K562 (cell line): ENCODE results near the gene CBX3. TPM values are rescaled to one million over a fixed set of nuclear protein-coding genes. Genes with fewer than 3 reads are reported as not detected.

Source experiments
- ARID1B ChIP-seq: fragments of 450-650 bp; IDR thresholded peaks from 2 replicates; pipeline ENCODE4 v1.6.1; 2016; ENCODE audit warnings: antibody characterized with exemption, mild to moderate bottlenecking, inconsistent platforms
- CREM ChIP-seq: IDR thresholded peaks from 2 replicates; pipeline ENCODE4 v1.6.1; 2014; ENCODE audit warnings: antibody characterized with exemption, low read depth
- HDAC2 ChIP-seq: fragments of 450-650 bp; IDR thresholded peaks from 2 replicates; pipeline ENCODE4 v1.6.1; 2016; ENCODE audit warnings: mild to moderate bottlenecking
- HOXB6 ChIP-seq: fragments of 250-450 bp; sonication (Bioruptor Pico); IDR thresholded peaks from 2 replicates; pipeline ENCODE4 v1.5.1; 2022; ENCODE audit warnings: mild to moderate bottlenecking, borderline replicate concordance
- IRF2 ChIP-seq: sonication (generic); formaldehyde crosslinking; IDR thresholded peaks from 2 replicates; pipeline ENCODE4 v1.8.1; 2022; ENCODE audit warnings: mild to moderate bottlenecking, missing genetic modification reagents
- KLF16 ChIP-seq: IDR thresholded peaks from 2 replicates; pipeline ENCODE4 v1.6.1; 2016; ENCODE audit warnings: antibody characterized with exemption
- SIRT6 ChIP-seq: IDR thresholded peaks from one replicate; pipeline ENCODE4 v1.6.1; 2012; ENCODE audit warnings: low read depth, mild to moderate bottlenecking, control low read depth, inconsistent platforms, low read length, moderate library complexity
- SREBF1 ChIP-seq: fragments of 150-350 bp; IDR thresholded peaks from 2 replicates; pipeline ENCODE4 v1.6.1; 2014; ENCODE audit warnings: antibody characterized with exemption, low read depth, low read length, borderline replicate concordance
- STAG1 ChIP-seq: sonication (generic); formaldehyde crosslinking; IDR thresholded peaks from 2 replicates; pipeline ENCODE4 v1.5.0; 2020; ENCODE audit warnings: missing genetic modification reagents, borderline replicate concordance
- TRIM24 ChIP-seq, 2 experiments: fragments of 450-650 bp; IDR thresholded peaks; 2 replicates each; pipeline ENCODE4 v1.6.1; 2016
- ZNF766 ChIP-seq: fragments of 200-800 bp; sonication (Bioruptor generic); conservative IDR thresholded peaks from 2 replicates; pipeline ENCODE4 v1.6.1; 2016; ENCODE audit warnings: missing genetic modification characterization, missing compliant biosample characterization
- polyA plus RNA-seq, 8 experiments: library from polyadenylated mRNA; depleted of rRNA in 4 of 8; stranded (reverse) in 5 of 8; unstranded in 3 of 8; fragments of >200 nt; fragmentation: Nextera tagmentation in 2 of 8; fragmentation: Illumina TruSeq in 1 of 8; extraction: Ambion mirVana in 2 of 8; extraction: Trizol in 1 of 8; gene quantifications; 2 replicates each; pipeline versions ENCODE4 v1.2.1 to v1.2.3, GENCODE V29; 2011 to 2014; ENCODE audit warnings: inconsistent platforms in 1 of 8, missing spikeins in 1 of 8
- total RNA-seq, 7 experiments: library from RNA; depleted of rRNA in 6 of 7; stranded (reverse); fragments of >200 nt in 6 of 7; fragmentation: Illumina TruSeq in 2 of 7; extraction: Trizol in 2 of 7; gene quantifications; 2 replicates each; pipeline versions ENCODE4 v1.2.1 to v1.2.3, GENCODE V29; 2011 to 2021; ENCODE audit warnings: low replicate concordance in 1 of 7
- TF ChIP-seq, protein P1 (sequence below): fragments of 450-650 bp; IDR thresholded peaks from 2 replicates; pipeline ENCODE4 v1.6.1; 2017; ENCODE audit warnings: antibody characterized with exemption, mild to moderate bottlenecking
- TF ChIP-seq, protein P2 (sequence below): sonication (generic); formaldehyde crosslinking; IDR thresholded peaks from 2 replicates; pipeline ENCODE4 v1.5.0; 2020; ENCODE audit warnings: missing genetic modification reagents
- TF ChIP-seq, protein P3 (sequence below): fragments of 450-650 bp; formaldehyde crosslinking; IDR thresholded peaks from 2 replicates; pipeline ENCODE4 v1.4.0; 2022; ENCODE audit warnings: missing genetic modification characterization
- TF ChIP-seq, protein P4 (sequence below): fragments of 250-450 bp; sonication (Bioruptor Pico); IDR thresholded peaks from 2 replicates; pipeline ENCODE4 v1.5.0; 2021; ENCODE audit warnings: mild to moderate bottlenecking, moderate library complexity
- TF ChIP-seq, protein P5 (sequence below): fragments of 250-450 bp; sonication (Bioruptor Pico); IDR thresholded peaks from 2 replicates; pipeline ENCODE4 v1.8.0; 2022; ENCODE audit warnings: inconsistent platforms

CBX3 gene
- total and polyA plus RNA-seq, 9 of the 15 experiments (the other 6 are each of a cell fraction or from before 2014, with no cell fraction given) = 198 to 413 (median 328) TPM

DNA sequence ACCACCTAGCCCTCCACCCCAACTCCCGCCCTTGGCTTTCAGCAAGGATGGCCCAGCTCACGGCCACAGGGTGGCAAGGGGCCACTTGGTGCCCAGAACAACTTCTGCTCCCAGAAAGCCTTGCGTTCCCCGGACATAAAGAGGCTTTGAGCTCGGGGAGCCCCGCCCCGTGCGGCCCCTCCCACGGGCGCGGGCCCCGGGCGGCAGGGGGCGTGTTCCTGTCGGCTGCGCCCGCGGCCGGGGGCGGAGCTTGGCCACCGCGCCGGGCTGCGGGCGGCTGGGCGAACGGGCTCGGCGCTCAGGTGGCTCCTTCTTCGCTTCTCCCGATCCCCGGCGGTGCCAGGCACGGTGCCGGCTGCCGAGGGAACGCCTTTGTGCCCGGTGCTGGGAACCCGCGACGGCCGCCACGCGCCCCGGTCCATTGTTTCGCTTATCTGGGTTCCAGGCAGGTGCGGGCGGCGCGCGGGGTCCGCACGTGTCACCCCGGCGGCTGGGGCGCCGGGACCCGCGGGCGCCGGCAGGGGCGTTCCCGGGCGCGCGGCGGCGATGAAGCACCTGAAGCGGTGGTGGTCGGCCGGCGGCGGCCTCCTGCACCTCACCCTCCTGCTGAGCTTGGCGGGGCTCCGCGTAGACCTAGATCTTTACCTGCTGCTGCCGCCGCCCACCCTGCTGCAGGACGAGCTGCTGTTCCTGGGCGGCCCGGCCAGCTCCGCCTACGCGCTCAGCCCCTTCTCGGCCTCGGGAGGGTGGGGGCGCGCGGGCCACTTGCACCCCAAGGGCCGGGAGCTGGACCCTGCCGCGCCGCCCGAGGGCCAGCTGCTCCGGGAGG lies 49.4 kb upstream of the CBX3 start, which contains the start of gene NFE2L3 (continued):
- TF ChIP-seq ZNF766 (CRISPR knock-in tag) (0 out of 2 replicates have a peak, but pooled peaks have one; percentile 62), CREM (no peak), HOXB6 (no peak), IRF2 (CRISPR knock-in tag) (no peak), STAG1 (CRISPR knock-in tag) (no peak), TRIM24 (IDR thresholded peaks at IDR 0.05) (no peak), HDAC2 (no peak), SREBF1 (no peak), KLF16 (no peak), SIRT6 (no peak), ARID1B (no peak)
- TF ChIP-seq, protein P1, sequence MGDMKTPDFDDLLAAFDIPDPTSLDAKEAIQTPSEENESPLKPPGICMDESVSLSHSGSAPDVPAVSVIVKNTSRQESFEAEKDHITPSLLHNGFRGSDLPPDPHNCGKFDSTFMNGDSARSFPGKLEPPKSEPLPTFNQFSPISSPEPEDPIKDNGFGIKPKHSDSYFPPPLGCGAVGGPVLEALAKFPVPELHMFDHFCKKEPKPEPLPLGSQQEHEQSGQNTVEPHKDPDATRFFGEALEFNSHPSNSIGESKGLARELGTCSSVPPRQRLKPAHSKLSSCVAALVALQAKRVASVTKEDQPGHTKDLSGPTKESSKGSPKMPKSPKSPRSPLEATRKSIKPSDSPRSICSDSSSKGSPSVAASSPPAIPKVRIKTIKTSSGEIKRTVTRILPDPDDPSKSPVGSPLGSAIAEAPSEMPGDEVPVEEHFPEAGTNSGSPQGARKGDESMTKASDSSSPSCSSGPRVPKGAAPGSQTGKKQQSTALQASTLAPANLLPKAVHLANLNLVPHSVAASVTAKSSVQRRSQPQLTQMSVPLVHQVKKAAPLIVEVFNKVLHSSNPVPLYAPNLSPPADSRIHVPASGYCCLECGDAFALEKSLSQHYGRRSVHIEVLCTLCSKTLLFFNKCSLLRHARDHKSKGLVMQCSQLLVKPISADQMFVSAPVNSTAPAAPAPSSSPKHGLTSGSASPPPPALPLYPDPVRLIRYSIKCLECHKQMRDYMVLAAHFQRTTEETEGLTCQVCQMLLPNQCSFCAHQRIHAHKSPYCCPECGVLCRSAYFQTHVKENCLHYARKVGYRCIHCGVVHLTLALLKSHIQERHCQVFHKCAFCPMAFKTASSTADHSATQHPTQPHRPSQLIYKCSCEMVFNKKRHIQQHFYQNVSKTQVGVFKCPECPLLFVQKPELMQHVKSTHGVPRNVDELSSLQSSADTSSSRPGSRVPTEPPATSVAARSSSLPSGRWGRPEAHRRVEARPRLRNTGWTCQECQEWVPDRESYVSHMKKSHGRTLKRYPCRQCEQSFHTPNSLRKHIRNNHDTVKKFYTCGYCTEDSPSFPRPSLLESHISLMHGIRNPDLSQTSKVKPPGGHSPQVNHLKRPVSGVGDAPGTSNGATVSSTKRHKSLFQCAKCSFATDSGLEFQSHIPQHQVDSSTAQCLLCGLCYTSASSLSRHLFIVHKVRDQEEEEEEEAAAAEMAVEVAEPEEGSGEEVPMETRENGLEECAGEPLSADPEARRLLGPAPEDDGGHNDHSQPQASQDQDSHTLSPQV = peak; percentile 84
- TF ChIP-seq, protein P2, sequence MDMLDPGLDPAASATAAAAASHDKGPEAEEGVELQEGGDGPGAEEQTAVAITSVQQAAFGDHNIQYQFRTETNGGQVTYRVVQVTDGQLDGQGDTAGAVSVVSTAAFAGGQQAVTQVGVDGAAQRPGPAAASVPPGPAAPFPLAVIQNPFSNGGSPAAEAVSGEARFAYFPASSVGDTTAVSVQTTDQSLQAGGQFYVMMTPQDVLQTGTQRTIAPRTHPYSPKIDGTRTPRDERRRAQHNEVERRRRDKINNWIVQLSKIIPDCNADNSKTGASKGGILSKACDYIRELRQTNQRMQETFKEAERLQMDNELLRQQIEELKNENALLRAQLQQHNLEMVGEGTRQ (CRISPR knock-in tag) = no peak
- TF ChIP-seq, protein P3, sequence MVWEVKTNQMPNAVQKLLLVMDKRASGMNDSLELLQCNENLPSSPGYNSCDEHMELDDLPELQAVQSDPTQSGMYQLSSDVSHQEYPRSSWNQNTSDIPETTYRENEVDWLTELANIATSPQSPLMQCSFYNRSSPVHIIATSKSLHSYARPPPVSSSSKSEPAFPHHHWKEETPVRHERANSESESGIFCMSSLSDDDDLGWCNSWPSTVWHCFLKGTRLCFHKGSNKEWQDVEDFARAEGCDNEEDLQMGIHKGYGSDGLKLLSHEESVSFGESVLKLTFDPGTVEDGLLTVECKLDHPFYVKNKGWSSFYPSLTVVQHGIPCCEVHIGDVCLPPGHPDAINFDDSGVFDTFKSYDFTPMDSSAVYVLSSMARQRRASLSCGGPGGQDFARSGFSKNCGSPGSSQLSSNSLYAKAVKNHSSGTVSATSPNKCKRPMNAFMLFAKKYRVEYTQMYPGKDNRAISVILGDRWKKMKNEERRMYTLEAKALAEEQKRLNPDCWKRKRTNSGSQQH (CRISPR knock-in tag) = no peak
- TF ChIP-seq, protein P4, sequence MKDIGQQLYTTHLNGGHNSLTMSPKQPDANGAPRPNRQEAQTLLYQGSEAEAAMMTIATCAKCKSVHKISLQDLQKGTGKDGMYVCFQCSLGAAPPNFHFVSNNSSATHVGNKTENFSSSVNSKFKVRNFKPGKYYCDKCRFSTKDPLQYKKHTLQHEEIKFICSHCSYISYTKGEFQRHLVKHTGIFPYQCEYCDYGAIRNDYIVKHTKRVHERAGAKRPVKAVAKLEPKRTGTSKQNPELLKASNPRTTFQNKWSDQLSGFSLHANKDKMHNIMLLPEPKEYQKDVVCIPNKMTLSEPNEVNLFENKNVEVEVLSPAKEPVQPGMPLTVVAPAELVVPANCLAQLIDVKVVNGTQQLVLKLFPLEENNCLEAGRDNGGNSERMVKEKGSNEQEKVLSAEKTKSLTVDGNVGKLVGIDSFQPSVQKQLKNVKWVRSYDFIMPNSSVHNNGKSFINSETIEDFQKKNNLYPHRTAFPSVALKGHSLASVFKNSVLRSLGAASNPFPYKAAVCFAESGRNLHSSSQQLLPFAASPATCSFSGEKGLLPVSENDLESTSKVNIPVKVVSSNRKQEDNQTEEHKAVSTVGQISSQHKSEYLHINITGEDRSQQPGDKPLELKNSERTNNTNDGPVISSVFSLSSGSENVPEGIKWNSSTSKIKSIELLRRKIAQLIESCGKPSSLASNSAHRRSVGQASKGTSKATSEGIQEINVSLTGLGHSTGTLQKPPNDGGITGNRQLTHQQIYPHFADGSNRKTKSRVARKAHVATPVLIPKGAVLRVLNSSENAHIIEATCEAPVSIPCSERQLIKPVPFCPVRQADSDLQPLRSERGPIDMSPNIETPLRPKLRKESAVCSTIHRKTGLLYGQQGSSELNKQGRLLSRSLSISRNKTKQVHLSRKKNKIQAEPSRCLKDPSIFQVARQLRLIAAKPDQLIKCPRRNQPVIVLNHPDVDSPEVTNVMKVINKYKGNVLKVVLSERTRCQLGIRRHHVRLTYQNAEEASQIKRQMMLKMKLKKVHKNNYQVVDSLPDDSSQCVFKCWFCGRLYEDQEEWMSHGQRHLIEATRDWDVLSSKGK (CRISPR knock-in tag) = no peak
- TF ChIP-seq, protein P5, sequence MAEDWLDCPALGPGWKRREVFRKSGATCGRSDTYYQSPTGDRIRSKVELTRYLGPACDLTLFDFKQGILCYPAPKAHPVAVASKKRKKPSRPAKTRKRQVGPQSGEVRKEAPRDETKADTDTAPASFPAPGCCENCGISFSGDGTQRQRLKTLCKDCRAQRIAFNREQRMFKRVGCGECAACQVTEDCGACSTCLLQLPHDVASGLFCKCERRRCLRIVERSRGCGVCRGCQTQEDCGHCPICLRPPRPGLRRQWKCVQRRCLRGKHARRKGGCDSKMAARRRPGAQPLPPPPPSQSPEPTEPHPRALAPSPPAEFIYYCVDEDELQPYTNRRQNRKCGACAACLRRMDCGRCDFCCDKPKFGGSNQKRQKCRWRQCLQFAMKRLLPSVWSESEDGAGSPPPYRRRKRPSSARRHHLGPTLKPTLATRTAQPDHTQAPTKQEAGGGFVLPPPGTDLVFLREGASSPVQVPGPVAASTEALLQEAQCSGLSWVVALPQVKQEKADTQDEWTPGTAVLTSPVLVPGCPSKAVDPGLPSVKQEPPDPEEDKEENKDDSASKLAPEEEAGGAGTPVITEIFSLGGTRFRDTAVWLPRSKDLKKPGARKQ (CRISPR knock-in tag) = no peak
